ENCODE data around the gene ZGPAT. TPM values are rescaled to one million over a fixed set of nuclear protein-coding genes. Genes with fewer than 3 reads are reported as not detected.

The ZGPAT gene
- total RNA-seq, 1 donor from 2014 or later: 25.5 TPM

DNA sequence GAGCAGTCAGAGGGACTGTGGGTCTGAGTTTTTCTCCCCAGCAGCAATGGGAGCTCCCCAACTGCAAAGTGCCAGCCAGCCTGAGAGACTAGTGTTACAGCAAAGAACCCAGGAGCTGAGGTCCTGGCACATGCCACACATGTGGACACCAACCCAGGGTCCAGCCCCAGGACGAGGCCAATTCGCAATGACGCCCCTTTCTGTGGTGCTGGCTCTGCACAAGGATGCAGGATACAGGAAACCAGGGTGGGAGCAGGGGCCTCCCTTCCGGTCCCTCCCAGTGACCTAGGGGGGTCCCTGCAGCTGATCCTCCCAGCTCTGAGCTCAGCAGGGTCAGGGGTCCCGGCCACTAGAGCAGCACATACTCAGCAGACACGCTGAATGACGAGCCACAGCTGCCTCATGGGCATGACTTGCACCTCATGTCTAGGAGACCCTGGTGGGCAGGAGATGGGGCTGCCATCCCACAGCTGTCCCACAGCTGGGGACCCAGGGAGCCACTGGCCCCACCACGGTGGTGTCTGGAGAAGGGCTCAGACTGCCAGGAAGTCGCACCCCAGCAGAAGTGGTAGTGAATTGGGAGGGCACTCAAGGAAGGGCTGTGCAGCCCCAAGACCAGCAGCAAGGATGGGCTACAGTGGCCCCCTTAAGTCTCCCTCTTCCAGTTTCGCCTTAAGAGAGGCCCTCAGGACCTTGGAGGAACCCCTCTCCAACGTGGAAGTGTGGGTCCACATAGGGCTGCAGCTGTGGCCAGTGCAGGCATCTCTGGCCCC is 3.7 kb upstream of the ZGPAT start:
- DNase-seq (ENCODE audit: low read depth): no peak
- Histone ChIP-seq H3K36me3 (ENCODE audit: control insufficient read depth, insufficient read depth, low read length) (peaks cover 24% of the 10 kb centered on the region), H3K27me3 (ENCODE audit: control insufficient read depth, insufficient read depth, low read length) (no peaks in the 10 kb centered on the region), H3K4me3 (ENCODE audit: low read depth, low read length) (no peak overlapping the region)
- TF ChIP-seq, protein P1, sequence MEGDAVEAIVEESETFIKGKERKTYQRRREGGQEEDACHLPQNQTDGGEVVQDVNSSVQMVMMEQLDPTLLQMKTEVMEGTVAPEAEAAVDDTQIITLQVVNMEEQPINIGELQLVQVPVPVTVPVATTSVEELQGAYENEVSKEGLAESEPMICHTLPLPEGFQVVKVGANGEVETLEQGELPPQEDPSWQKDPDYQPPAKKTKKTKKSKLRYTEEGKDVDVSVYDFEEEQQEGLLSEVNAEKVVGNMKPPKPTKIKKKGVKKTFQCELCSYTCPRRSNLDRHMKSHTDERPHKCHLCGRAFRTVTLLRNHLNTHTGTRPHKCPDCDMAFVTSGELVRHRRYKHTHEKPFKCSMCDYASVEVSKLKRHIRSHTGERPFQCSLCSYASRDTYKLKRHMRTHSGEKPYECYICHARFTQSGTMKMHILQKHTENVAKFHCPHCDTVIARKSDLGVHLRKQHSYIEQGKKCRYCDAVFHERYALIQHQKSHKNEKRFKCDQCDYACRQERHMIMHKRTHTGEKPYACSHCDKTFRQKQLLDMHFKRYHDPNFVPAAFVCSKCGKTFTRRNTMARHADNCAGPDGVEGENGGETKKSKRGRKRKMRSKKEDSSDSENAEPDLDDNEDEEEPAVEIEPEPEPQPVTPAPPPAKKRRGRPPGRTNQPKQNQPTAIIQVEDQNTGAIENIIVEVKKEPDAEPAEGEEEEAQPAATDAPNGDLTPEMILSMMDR (IDR thresholded peaks at IDR 0.05; ENCODE audit: insufficient read depth, low read length, severe bottlenecking): no peak
- no peak for FAIRE-seq

DNA sequence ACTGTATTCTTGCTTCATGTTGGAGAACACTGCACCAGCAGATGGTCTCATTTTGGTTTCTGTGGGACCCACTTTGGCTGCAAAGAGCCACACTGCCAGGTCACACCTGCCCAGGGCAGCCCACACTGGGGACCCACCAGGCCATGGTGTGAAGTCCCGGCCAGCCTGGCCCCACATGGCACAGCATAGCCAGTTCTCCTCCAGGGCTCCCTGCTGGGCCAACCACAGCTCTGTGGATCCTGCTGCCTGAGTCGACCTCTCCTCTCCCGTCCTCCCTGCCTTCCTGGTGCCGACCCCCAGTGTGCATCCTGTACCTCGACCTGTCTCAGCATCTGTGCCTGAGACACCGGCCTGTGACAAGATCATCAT is 3.1 kb upstream of the ZGPAT start:
- DNase-seq (ENCODE audit: low read depth) (no peak), FAIRE-seq (no peak)
- Histone ChIP-seq H3K4me3 (ENCODE audit: low read depth, low read length) (no peak overlapping the region), H3K36me3 (ENCODE audit: control insufficient read depth, insufficient read depth, low read length) (peaks cover 26% of the 10 kb centered on the region), H3K27me3 (ENCODE audit: control insufficient read depth, insufficient read depth, low read length) (no peaks in the 10 kb centered on the region)
- TF ChIP-seq, protein P1 (IDR thresholded peaks at IDR 0.05; ENCODE audit: insufficient read depth, low read length, severe bottlenecking): no peak

DNA sequence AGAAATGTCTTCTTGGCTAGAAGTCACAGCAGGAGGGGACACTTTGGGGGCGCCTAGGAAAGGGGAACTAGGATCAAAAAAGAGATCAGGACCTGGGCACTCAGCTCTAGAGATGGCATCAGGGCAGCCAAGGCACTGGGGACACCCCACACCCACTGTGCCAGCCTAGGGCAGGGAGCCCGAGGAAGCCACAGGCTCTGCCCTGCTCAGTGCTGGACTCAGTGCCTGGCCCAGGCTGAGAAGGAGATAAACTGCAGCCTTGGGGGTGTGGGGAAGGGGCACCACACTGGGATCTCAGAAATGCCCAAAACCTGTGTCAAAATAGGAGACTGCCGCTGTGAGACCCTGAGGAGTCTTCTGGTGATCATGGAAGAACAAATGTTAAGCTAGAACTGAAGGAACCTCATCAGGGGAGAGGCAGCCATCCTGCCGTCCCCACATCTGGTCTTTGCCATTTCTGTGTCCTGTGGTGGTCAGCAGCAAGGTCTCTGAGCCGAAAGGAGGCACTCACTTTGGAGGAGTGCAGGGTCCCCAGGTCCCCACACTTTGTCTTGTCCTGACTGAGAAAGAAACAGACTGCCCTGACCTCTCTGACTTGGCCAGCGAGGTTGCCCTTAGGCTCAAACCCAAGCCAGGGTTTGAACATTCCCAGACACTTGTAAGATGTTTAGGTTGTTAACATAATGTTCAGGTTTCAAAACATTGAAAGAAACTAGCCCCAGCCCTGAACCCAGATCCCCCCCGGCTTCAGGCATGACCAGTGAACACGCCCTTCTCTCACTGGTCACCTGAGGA is 2.4 kb upstream of the ZGPAT start:
- Histone ChIP-seq H3K27me3 (ENCODE audit: control insufficient read depth, insufficient read depth, low read length) (no peaks in the 10 kb centered on the region), H3K4me3 (ENCODE audit: low read depth, low read length) (no peak overlapping the region), H3K36me3 (ENCODE audit: control insufficient read depth, insufficient read depth, low read length) (peaks cover 24% of the 10 kb centered on the region)
- TF ChIP-seq, protein P1 (IDR thresholded peaks at IDR 0.05; ENCODE audit: insufficient read depth, low read length, severe bottlenecking): no peak
- DNase-seq (ENCODE audit: low read depth) (no peak), FAIRE-seq (no peak)

DNA sequence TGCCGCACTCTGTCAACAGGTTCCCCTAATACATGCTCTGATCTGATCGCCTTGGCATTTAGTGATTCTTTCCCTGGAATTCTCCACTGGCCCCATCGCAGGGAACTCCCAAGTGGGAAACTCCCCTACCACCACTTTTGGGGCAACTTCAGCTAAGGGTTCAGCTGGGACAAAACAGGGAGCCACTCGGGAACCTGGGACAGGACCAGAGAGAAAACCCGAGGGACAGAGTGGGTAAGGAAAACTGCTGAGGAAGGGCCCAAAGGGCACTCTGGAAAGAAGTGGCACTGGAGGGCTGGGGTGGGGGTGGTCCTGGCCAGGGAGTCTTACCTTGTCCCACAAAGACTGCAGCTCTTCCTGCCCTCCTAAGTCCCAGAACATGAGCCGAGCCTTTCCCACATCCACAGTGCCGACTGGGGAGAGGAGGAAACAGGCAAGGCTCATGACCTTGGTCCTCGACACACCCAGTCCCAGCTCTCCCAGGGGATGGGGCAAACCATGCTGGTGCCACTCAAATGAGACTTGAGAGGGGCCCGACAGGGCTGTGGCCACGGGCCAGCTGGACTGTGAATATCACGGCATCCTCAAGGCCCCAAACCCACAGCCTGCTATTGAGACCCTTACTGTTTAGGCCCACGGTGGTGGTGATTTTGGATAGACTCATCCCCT is 1.7 kb upstream of the ZGPAT start:
- H3K27me3 ChIP-seq (ENCODE audit: control insufficient read depth, insufficient read depth, low read length): no peaks in the 10 kb centered on the region
- TF ChIP-seq, protein P1 (IDR thresholded peaks at IDR 0.05; ENCODE audit: insufficient read depth, low read length, severe bottlenecking): no peak
- DNase-seq (ENCODE audit: low read depth): no peak
- no peak for FAIRE-seq
- H3K4me3 ChIP-seq (ENCODE audit: low read depth, low read length): no peak overlapping the region
- H3K36me3 ChIP-seq (ENCODE audit: control insufficient read depth, insufficient read depth, low read length): peaks cover 26% of the 10 kb centered on the region

DNA sequence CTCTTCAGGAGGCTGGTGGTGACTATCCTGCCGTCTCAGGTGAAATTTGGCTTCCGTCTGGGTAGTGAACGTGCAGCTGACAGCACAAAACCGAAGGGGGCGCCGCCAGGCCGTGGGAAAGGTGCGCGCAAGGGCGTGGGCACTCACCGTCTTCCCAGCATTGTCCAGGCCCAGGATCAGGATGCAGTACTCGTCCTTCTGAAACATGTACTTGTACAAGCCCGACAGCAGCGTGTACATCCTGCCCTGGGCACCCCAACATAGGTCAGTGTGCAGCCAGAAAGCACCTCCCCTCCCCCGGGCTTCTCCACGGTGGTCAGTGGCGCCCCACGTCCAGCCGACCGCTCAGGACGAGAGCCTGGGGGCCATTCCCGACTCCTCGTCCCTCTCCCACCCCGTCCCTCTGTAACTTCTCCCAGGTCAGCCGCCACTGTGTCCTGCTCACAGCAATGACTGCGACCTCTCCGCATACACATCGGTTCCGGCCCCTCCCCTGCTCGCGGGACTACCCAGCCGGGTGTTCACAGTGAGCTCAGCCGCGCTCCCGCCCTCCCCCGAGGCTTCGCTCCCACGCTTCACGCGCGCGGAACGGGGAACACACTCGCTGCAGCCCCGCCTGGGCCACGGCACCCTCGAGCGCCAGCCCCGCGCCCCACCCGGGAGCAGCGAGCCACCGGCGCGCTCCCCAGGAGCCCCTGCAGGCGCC is 834 bp upstream of the ZGPAT start:
- Histone ChIP-seq H3K4me3 (ENCODE audit: low read depth, low read length) (peak overlapping the region; percentile 77), H3K36me3 (ENCODE audit: control insufficient read depth, insufficient read depth, low read length) (peaks cover 29% of the 10 kb centered on the region), H3K27me3 (ENCODE audit: control insufficient read depth, insufficient read depth, low read length) (no peaks in the 10 kb centered on the region)
- peak; percentile 55 for DNase-seq (ENCODE audit: low read depth)
- TF ChIP-seq, protein P1 (IDR thresholded peaks at IDR 0.05; ENCODE audit: insufficient read depth, low read length, severe bottlenecking): peak; percentile 80
- FAIRE-seq: no peak
